Vagina (tissue), 2 donors: ENCODE data around the gene DPP4.

Experiments
- POLR2A ChIP-seq, 2 donors: fragments of 450-650 bp; IDR thresholded peaks; one replicate each; pipeline ENCODE4 v1.6.1; 2017; ENCODE audit warnings: antibody characterized with exemption in 2 of 2, mild to moderate bottlenecking in 2 of 2, moderate library complexity in 2 of 2
- TF ChIP-seq, protein P1 (sequence below), 3 experiments: fragments of 450-650 bp in 2 of 3; fragments of 200-600 bp in 1 of 3; sonication (generic) in 1 of 3; IDR thresholded peaks; one replicate each; pipeline ENCODE4 v1.5.1; 2017 to 2019; ENCODE audit warnings: antibody characterized with exemption in 3 of 3, mild to moderate bottlenecking in 2 of 3, moderate library complexity in 2 of 3

DNA sequence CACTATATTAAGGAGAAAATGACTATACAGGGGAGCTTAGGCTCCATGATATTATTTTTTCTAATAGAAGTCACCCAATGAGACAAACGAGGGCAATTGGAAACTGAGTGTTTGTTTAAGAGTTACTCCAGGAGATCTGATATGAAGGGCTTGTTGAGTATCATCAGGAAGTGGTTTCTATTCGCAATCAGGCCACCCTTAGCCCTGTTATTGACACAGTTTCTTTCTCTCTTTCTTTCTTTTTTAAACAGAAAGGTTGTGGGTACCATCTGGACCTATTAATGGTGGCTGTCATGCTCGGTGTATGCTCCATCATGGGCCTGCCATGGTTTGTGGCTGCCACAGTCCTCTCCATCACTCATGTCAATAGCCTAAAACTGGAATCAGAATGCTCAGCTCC lies 117.3 kb downstream of the DPP4 start:
- TF ChIP-seq, protein P1, sequence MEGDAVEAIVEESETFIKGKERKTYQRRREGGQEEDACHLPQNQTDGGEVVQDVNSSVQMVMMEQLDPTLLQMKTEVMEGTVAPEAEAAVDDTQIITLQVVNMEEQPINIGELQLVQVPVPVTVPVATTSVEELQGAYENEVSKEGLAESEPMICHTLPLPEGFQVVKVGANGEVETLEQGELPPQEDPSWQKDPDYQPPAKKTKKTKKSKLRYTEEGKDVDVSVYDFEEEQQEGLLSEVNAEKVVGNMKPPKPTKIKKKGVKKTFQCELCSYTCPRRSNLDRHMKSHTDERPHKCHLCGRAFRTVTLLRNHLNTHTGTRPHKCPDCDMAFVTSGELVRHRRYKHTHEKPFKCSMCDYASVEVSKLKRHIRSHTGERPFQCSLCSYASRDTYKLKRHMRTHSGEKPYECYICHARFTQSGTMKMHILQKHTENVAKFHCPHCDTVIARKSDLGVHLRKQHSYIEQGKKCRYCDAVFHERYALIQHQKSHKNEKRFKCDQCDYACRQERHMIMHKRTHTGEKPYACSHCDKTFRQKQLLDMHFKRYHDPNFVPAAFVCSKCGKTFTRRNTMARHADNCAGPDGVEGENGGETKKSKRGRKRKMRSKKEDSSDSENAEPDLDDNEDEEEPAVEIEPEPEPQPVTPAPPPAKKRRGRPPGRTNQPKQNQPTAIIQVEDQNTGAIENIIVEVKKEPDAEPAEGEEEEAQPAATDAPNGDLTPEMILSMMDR (IDR thresholded peaks at IDR 0.05): no peak
- no peak for TF ChIP-seq POLR2A (IDR thresholded peaks at IDR 0.05)
